Measurements from ENCODE around the gene FAM83E.

- TF ChIP-seq NFYA (IDR thresholded peaks at IDR 0.05; ENCODE audit: borderline replicate concordance, low read depth, low read length) (no peak), POLR2A (IDR thresholded peaks at IDR 0.05; ENCODE audit: low read depth, low read length) (no peak), ELK1 (IDR thresholded peaks at IDR 0.05; ENCODE audit: low read depth, low read length) (no peak), SREBF1 (IDR thresholded peaks at IDR 0.05; ENCODE audit: low read length) (no peak), CTCF (IDR thresholded peaks at IDR 0.05 in 2 of 3, conservative IDR thresholded peaks at IDR 0.05 in 1 of 3; ENCODE audit: control insufficient read depth in 2 of 3, extremely low read depth in 1 of 3, insufficient read depth in 1 of 3, low read depth in 3 of 3, low read length in 3 of 3) (no peak), CREB1 (IDR thresholded peaks at IDR 0.05; ENCODE audit: low read depth) (no peak), EP300 (IDR thresholded peaks at IDR 0.05; ENCODE audit: borderline replicate concordance in 1 of 2, control insufficient read depth in 1 of 2, low read depth in 2 of 2, low read length in 2 of 2) (no peak), HDGF (IDR thresholded peaks at IDR 0.05) (no peak)
Observed at GRCh38 chr19:48664476-48664875, 49.6 kb upstream of the FAM83E start.

Data from GM12878 (cell line).